Heart right ventricle (tissue), 16 donors: ENCODE results near the gene DLG5. TPM values are rescaled to one million over a fixed set of nuclear protein-coding genes. Genes with fewer than 3 reads are reported as not detected.

Experiments
- ATAC-seq, 8 donors: fragments of 200-7000 bp; cut with Tn5 transposase; one replicate each; pipeline ENCODE4 v1.9.1; 2020; ENCODE audit warnings: mild to moderate bottlenecking in 8 of 8, moderate library complexity in 8 of 8, moderate number of reproducible peaks in 1 of 8
- DNase-seq, 2 donors: peaks; one replicate each; pipeline ENCODE4 v3.0.0-alpha.2; 2020
- H3K27ac ChIP-seq, 10 donors: fragments of 200-600 bp; sonication (generic) in 2 of 10; one replicate each; pipeline versions ENCODE4 v1.5.0 to v1.8.0; 2020 to 2022; ENCODE audit warnings: mild to moderate bottlenecking in 3 of 10
- H3K27me3 ChIP-seq, 7 donors: fragments of 200-600 bp; one replicate each; pipeline ENCODE4 v1.8.0; 2021 to 2022; ENCODE audit warnings: mild to moderate bottlenecking in 2 of 7
- H3K36me3 ChIP-seq, 9 donors: fragments of 200-600 bp; sonication (generic) in 1 of 9; one replicate each; pipeline versions ENCODE4 v1.5.0 to v1.8.0; 2020 to 2022; ENCODE audit warnings: mild to moderate bottlenecking in 2 of 9
- H3K4me1 ChIP-seq, 9 donors: fragments of 200-600 bp; sonication (generic) in 1 of 9; one replicate each; pipeline versions ENCODE4 v1.5.0 to v1.8.0; 2020 to 2022; ENCODE audit warnings: mild to moderate bottlenecking in 4 of 9
- H3K4me3 ChIP-seq, 10 donors: fragments of 200-600 bp; sonication (generic) in 2 of 10; one replicate each; pipeline versions ENCODE4 v1.5.0 to v1.8.0; 2020 to 2022; ENCODE audit warnings: mild to moderate bottlenecking in 7 of 10, moderate library complexity in 2 of 10
- H3K9me3 ChIP-seq, 11 donors: fragments of 200-600 bp in 10 of 11; sonication (generic) in 2 of 11; one replicate each; pipeline versions ENCODE4 v1.5.0 to v1.8.0; 2013 to 2022; ENCODE audit warnings: mild to moderate bottlenecking in 2 of 11, control low read depth in 1 of 11, moderate library complexity in 1 of 11
- WGBS, 2 donors: extraction: QIAGEN DNeasy Blood & Tissue Kit; methylation state at CpG; one replicate each; pipeline ENCODE4 v1.1.7; 2013; ENCODE audit warnings: inconsistent platforms in 1 of 2; 5-methylcytosine and 5-hydroxymethylcytosine counted together
- intact Hi-C, 10 donors: fragments of 100-400 bp; cut with DNase I; formaldehyde crosslinking; loops; one replicate each; pipeline versions ENCODE4 v1.11.1 to v1.14.2; 2022
- polyA plus RNA-seq, 2 donors: library from polyadenylated mRNA; stranded (reverse); fragments of 200-250 nt; gene quantifications; one replicate each; pipeline ENCODE4 v1.2.3, GENCODE V29; 2013
- total RNA-seq, 10 donors: library from RNA; stranded (reverse); fragmentation: NEBNext Ultra II Directional in 3 of 10; extraction: Animal tissue kit (Norgen Biotek cat#: 25700) in 3 of 10; gene quantifications; one replicate each; pipeline versions ENCODE4 v1.2.1 to v1.2.4, GENCODE V29; 2021 to 2023
- TF ChIP-seq, protein P1 (sequence below), 9 donors: fragments of 200-600 bp; sonication (generic) in 2 of 9; IDR thresholded peaks; one replicate each; pipeline versions ENCODE4 v1.5.0 to v1.8.0; 2021 to 2022; ENCODE audit warnings: antibody characterized with exemption in 9 of 9, mild to moderate bottlenecking in 5 of 9, moderate library complexity in 1 of 9
- donor health status: Arrhythmogenic right ventricular cardiomyopathy.
- donor health status: ischemic (EF 13 %, LVEDD 7.1; RV severe dilation, severe dysfunction).
- donor health status: healthy with polysubstance abuse.
- donor health status: DM: no; HTN: yes; CAD: no.
- donor health status: DM: no; HTN: no; CAD: no.
- donor health status: ischemic (EF 25% LVEDD 6.9; RV normal size, moderate dysfunction).
- donor health status: ischemic (EF 25% LVEDD 5.7; RV mildly dilated, moderate dysfunction).
- donor health status: healthy.
- donor health status: DM: yes; HTN: yes; CAD: no.
- donor health status: Ischemic cardiomyopathy.
- donor health status: ischemic (EF 35%, LVEDD 5.7; RV mildly dilated, moderate dysfunction).
- donor health status: nonischemic (EF 11% LVEDD 7.7; RV severe dilation, severe dysfunction).
- donor health status: DM: yes; HTN: yes; CAD: no.
- donor health status: PGD.
- donor health status: ischemic (EF 29% LVEDD 5.4; RV normal size, mild dysfunction).
- donor health status: nonischemic (EF 23%, LVEDD 6.1; RV moderate dilation, normal function).

Gene DLG5
- total and polyA plus RNA-seq, 12 donors: 5.0 to 14.1 (median 10.8) TPM

DNA sequence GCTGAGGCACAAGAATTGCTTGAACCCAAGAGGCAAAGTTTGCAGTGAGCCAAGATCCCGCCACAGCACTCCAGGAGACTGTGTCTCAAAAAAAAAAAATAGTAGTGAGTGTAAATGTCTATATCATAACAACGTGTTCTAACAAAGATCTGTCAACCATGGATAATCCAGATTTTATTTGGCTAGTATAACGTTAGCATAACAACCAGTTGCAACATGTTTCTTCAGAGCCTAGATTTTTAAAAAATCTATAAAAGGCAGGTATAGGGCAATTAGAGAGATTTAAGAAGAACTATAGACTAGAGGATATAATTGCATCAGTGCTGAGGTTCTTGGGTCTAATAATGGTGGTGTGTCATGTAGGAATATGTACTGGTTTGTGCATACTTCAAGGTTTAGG is 30.5 kb downstream of the DLG5 start:
- Histone ChIP-seq H3K4me3 (no peak overlapping the region), H3K27ac (no peak overlapping the region), H3K9me3 (no peaks in the 10 kb centered on the region), H3K4me1 (peaks cover 0 to 51% (median 25%) of the 10 kb centered on the region in 9 donors), H3K27me3 (no peaks in the 10 kb centered on the region), H3K36me3 (no peaks in the 10 kb centered on the region)
- no peak for DNase-seq
- TF ChIP-seq, protein P1, sequence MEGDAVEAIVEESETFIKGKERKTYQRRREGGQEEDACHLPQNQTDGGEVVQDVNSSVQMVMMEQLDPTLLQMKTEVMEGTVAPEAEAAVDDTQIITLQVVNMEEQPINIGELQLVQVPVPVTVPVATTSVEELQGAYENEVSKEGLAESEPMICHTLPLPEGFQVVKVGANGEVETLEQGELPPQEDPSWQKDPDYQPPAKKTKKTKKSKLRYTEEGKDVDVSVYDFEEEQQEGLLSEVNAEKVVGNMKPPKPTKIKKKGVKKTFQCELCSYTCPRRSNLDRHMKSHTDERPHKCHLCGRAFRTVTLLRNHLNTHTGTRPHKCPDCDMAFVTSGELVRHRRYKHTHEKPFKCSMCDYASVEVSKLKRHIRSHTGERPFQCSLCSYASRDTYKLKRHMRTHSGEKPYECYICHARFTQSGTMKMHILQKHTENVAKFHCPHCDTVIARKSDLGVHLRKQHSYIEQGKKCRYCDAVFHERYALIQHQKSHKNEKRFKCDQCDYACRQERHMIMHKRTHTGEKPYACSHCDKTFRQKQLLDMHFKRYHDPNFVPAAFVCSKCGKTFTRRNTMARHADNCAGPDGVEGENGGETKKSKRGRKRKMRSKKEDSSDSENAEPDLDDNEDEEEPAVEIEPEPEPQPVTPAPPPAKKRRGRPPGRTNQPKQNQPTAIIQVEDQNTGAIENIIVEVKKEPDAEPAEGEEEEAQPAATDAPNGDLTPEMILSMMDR (IDR thresholded peaks at IDR 0.05): no peak
- ATAC-seq: no peak
- 92% methylated on average over 3 of the region's 3 CpGs for WGBS, 2 donors
- intact Hi-C loops: no loop called here

DNA sequence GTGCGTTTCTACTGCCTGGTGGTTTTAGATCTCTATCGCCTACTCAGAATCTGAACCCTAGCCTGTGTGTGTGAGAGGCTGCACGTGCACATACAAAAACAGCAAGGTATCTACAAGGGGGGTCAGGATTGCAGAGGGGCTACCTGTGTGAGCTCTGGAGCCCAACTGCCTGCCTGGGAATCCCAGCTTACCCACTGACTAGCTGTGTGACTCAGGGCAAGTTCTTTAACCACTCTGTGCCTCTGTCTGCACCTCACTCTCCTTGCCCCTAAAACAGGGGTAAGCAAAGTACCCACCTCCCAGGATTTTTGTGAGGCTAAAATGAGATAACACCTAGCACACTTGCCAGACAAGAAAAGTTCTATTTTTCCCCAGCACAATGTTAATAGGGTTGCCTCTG is 32.5 kb downstream of the DLG5 start:
- no peaks in the 10 kb centered on the region for H3K9me3 ChIP-seq
- H3K4me3 ChIP-seq: no peak overlapping the region
- no peaks in the 10 kb centered on the region for H3K36me3 ChIP-seq
- H3K27me3 ChIP-seq: no peaks in the 10 kb centered on the region
- no peak for ATAC-seq
- TF ChIP-seq, protein P1 (IDR thresholded peaks at IDR 0.05): no peak
- WGBS, 2 donors: 74 to 75% methylated on average over 3 of the region's 3 CpGs
- DNase-seq: no peak
- intact Hi-C loops: no loop called here
- no peak overlapping the region for H3K27ac ChIP-seq
- peaks cover 0 to 40% (median 14%) of the 10 kb centered on the region in 9 donors for H3K4me1 ChIP-seq

DNA sequence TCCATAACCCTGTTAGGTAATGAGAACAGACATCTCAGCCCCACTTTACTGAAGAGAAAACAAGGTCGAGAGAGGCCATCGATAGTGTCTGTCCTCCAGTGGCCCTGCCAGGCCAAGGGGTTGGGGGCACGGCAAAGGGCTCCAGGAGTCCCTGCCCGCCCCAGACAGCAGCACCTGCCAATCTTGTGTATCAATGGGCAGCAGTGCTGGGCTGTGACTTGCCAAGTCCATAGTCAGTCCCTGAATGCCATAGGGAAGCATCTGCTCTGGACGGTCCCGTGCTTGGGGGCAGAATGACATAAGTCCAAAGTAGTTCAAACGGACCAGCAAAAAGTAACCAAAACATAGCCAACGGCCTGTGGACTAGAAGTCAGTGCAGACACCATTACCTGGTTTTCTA is 33.2 kb downstream of the DLG5 start:
- no peaks in the 10 kb centered on the region for H3K9me3 ChIP-seq
- no peak for DNase-seq
- no peaks in the 10 kb centered on the region for H3K36me3 ChIP-seq
- no peak overlapping the region for H3K4me3 ChIP-seq
- TF ChIP-seq, protein P1 (IDR thresholded peaks at IDR 0.05): no peak
- H3K27ac ChIP-seq: no peak overlapping the region
- intact Hi-C loops: no loop called here
- WGBS, 2 donors: 89 to 94% methylated on average over 8 of the region's 8 CpGs
- H3K4me1 ChIP-seq: peaks cover 1 to 40% (median 11%) of the 10 kb centered on the region in 9 donors
- no peaks in the 10 kb centered on the region for H3K27me3 ChIP-seq
- ATAC-seq: no peak

DNA sequence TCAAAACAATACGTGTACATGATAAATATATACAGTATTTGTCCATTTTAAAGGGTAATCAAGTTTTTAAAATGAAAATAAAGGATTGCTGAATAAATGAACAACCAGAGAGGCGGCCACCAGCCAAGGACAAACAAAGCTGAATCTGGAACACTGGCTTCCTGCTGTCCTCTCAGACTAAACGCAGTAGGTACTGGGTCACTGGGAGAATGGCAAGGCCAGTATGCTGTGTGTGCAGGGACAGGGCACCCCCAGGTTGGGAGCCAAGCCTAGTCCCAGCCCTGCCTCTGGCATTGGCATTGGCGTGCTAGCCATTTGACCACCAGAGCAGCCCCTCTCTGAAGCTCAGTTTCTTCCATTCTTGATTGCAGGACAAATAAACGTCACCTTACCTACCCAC is 33.8 kb downstream of the DLG5 start:
- H3K4me3 ChIP-seq: no peak overlapping the region
- no peak for DNase-seq
- TF ChIP-seq, protein P1 (IDR thresholded peaks at IDR 0.05): no peak
- ATAC-seq: no peak
- no peaks in the 10 kb centered on the region for H3K9me3 ChIP-seq
- peaks cover 2 to 43% (median 14%) of the 10 kb centered on the region in 9 donors for H3K4me1 ChIP-seq
- no peak overlapping the region for H3K27ac ChIP-seq
- H3K36me3 ChIP-seq: no peaks in the 10 kb centered on the region
- H3K27me3 ChIP-seq: no peaks in the 10 kb centered on the region
- intact Hi-C loops: no loop called here
- 85 to 90% methylated on average over 5 of the region's 5 CpGs for WGBS, 2 donors
